ENCODE measurements around the gene GLP1R.

GLP1R gene

GRCh38 chr6:39065561-39065960 is 17.0 kb downstream of the GLP1R start:
- no peak for DNase-seq

GRCh38 chr6:39068391-39068790 is 19.8 kb downstream of the GLP1R start:
- no peak for DNase-seq

GRCh38 chr6:39072830-39073229 is 24.2 kb downstream of the GLP1R start:
- no peak for DNase-seq

- DNase-seq: no peak
Measured at GRCh38 chr6:39073471-39074355, 25.1 kb downstream of the GLP1R start.

GRCh38 chr6:39074486-39074885 is 25.9 kb downstream of the GLP1R start:
- no peak for DNase-seq

- DNase-seq: no peak
Measured at GRCh38 chr6:39075010-39075686, 26.6 kb downstream of the GLP1R start.

- no peak for DNase-seq
Measured at GRCh38 chr6:39075807-39076622, 27.4 kb downstream of the GLP1R start.

- DNase-seq: no peak
Measured at GRCh38 chr6:39076623-39077535, 28.3 kb downstream of the GLP1R start.

GRCh38 chr6:39077882-39078594 is 29.5 kb downstream of the GLP1R start:
- DNase-seq: no peak

- no peak for DNase-seq
Measured at GRCh38 chr6:39078695-39079094, 30.1 kb downstream of the GLP1R start.

GRCh38 chr6:39079197-39080125 is 30.9 kb downstream of the GLP1R start:
- no peak for DNase-seq

GRCh38 chr6:39080246-39080875 is 31.8 kb downstream of the GLP1R start:
- no peak for DNase-seq

- DNase-seq: no peak
Measured at GRCh38 chr6:39082310-39082709, 33.7 kb downstream of the GLP1R start.

- DNase-seq: no peak
Measured at GRCh38 chr6:39083231-39083634, 34.7 kb downstream of the GLP1R start.

- DNase-seq: no peak
Measured at GRCh38 chr6:39084506-39084905, 35.9 kb downstream of the GLP1R start.

GRCh38 chr6:39085129-39085797 is 36.7 kb downstream of the GLP1R start:
- DNase-seq: no peak

GRCh38 chr6:39086294-39086693 is 37.7 kb downstream of the GLP1R start:
- DNase-seq: no peak

- DNase-seq: no peak
Measured at GRCh38 chr6:39086711-39087110, 38.1 kb downstream of the GLP1R start.

- no peak for DNase-seq
Measured at GRCh38 chr6:39087197-39087596, 38.6 kb downstream of the GLP1R start.
